Hematopoietic multipotent progenitor cell treated with erythropoietin and hydrocortisone succinate and interleukin-3 and kit ligand, for 8 days (in vitro differentiated cells): ENCODE measurements around the gene AP3S2.
"Not testable (repeated sequence)": the region's sequence is repeated elsewhere in the genome, so short reads cannot be mapped to it uniquely, and the experiment has no call there.

Source experiments
- DNase-seq: peaks from one replicate; pipeline ENCODE4 v3.0.0-alpha.2; 2015

The AP3S2 gene

GRCh38 chr15:89903015-89903857 is 9.4 kb upstream of the AP3S2 start:
- no peak for DNase-seq

- DNase-seq = no peak
Observed at GRCh38 chr15:89900849-89901248, 7.1 kb upstream of the AP3S2 start.

- DNase-seq = no peak
Observed at GRCh38 chr15:89899951-89900567, 6.3 kb upstream of the AP3S2 start.

GRCh38 chr15:89899295-89899945 is 5.6 kb upstream of the AP3S2 start:
- no peak for DNase-seq

GRCh38 chr15:89898614-89899294 is 5.0 kb upstream of the AP3S2 start:
- DNase-seq = peak; percentile 71

- no peak for DNase-seq
Observed at GRCh38 chr15:89898146-89898545, 4.4 kb upstream of the AP3S2 start.

GRCh38 chr15:89893027-89893426 is 767 bp downstream of the AP3S2 start:
- DNase-seq = peak; percentile 33

- DNase-seq = peak; percentile 60
Observed at GRCh38 chr15:89888214-89888804, 5.5 kb downstream of the AP3S2 start.

- DNase-seq = no peak
Observed at GRCh38 chr15:89885611-89886010, 8.2 kb downstream of the AP3S2 start.

GRCh38 chr15:89885179-89885578 is 8.6 kb downstream of the AP3S2 start:
- not testable (repeated sequence) for DNase-seq

GRCh38 chr15:89883518-89883917 is 10.3 kb downstream of the AP3S2 start:
- no peak for DNase-seq

GRCh38 chr15:89880727-89881126 is 13.1 kb downstream of the AP3S2 start:
- no peak for DNase-seq

- no peak for DNase-seq
Observed at GRCh38 chr15:89878323-89878722, 15.5 kb downstream of the AP3S2 start.

GRCh38 chr15:89877083-89877425 is 16.7 kb downstream of the AP3S2 start:
- no peak for DNase-seq

GRCh38 chr15:89876396-89877082 is 17.3 kb downstream of the AP3S2 start:
- DNase-seq = no peak

- DNase-seq = no peak
Observed at GRCh38 chr15:89875741-89876140, 18.1 kb downstream of the AP3S2 start.

- DNase-seq = peak; percentile 81
Observed at GRCh38 chr15:89874926-89875564, 18.7 kb downstream of the AP3S2 start.

GRCh38 chr15:89870688-89871288 is 23.0 kb downstream of the AP3S2 start:
- no peak for DNase-seq

GRCh38 chr15:89870006-89870405 is 23.8 kb downstream of the AP3S2 start:
- no peak for DNase-seq

- DNase-seq = not testable (repeated sequence)
Observed at GRCh38 chr15:89869490-89869889, 24.3 kb downstream of the AP3S2 start.

GRCh38 chr15:89864958-89865739 is 28.6 kb downstream of the AP3S2 start:
- no peak for DNase-seq
